Vagina (tissue), 2 donors: ENCODE results near the gene FAM234B. TPM values are rescaled to one million over a fixed set of nuclear protein-coding genes. Genes with fewer than 3 reads are reported as not detected.

Experiments
- DNase-seq, 2 donors: peaks; one replicate each; pipeline ENCODE4 v3.0.0-alpha.2; 2017; ENCODE audit errors: extremely low spot score in 2 of 2
- H3K27ac ChIP-seq: fragments of 200-600 bp; sonication (generic); one replicate; pipeline ENCODE4 v1.5.1; 2019
- H3K27me3 ChIP-seq: fragments of 200-600 bp; sonication (generic); one replicate; pipeline ENCODE4 v1.5.1; 2019
- H3K36me3 ChIP-seq, 2 donors: fragments of 200-600 bp; sonication (generic); one replicate each; pipeline ENCODE4 v1.5.1; 2017 to 2019
- H3K4me1 ChIP-seq: fragments of 200-600 bp; sonication (generic); one replicate; pipeline ENCODE4 v1.5.1; 2019
- H3K4me3 ChIP-seq, 2 donors: fragments of 200-600 bp; sonication (generic); 1 replicate in 1 of 2; 2 replicates in 1 of 2; pipeline ENCODE4 v1.5.1; 2016 to 2019
- H3K9me3 ChIP-seq: fragments of 200-600 bp; sonication (generic); one replicate; pipeline ENCODE4 v1.5.1; 2019
- CTCF ChIP-seq, 3 experiments: fragments of 450-650 bp in 2 of 3; fragments of 200-600 bp in 1 of 3; sonication (generic) in 1 of 3; IDR thresholded peaks; one replicate each; pipeline ENCODE4 v1.5.1; 2017 to 2019; ENCODE audit warnings: antibody characterized with exemption in 3 of 3, mild to moderate bottlenecking in 2 of 3, moderate library complexity in 2 of 3
- POLR2A ChIP-seq, 2 donors: fragments of 450-650 bp; IDR thresholded peaks; one replicate each; pipeline ENCODE4 v1.6.1; 2017; ENCODE audit warnings: antibody characterized with exemption in 2 of 2, mild to moderate bottlenecking in 2 of 2, moderate library complexity in 2 of 2
- POLR2AphosphoS5 ChIP-seq, 2 donors: sonication (generic); formaldehyde crosslinking; IDR thresholded peaks; one replicate each; pipeline ENCODE4 v1.9.0; 2017; ENCODE audit warnings: antibody characterized with exemption in 2 of 2, mild to moderate bottlenecking in 2 of 2, low read depth in 1 of 2; ENCODE audit not compliant: insufficient read depth in 1 of 2
- intact Hi-C: fragments of 100-400 bp; cut with DNase I; formaldehyde crosslinking; loops from one replicate; pipeline ENCODE4 v1.15.1; 2023
- total RNA-seq: library from RNA; depleted of rRNA; stranded (reverse); fragments of >200 nt; gene quantifications from one replicate; pipeline ENCODE4 v1.2.3, GENCODE V29; 2016

FAM234B gene
- total RNA-seq, 1 donor from 2014 or later: 11.0 TPM

DNA sequence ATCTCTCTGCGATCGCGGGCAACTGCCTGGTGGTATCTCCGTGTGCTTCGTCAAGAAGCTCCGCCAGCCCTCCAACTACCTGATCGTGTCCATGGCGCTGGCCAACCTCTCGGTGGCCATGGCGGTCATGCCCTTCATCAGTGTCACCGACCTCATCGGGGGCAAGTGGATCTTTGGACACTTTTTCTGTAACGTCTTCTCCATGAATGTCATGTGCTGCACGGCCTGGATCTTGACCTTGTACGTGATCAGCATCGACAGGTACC lies 42.5 kb upstream of the FAM234B start:
- peaks cover 36% of the 10 kb centered on the region for H3K4me1 ChIP-seq
- peak overlapping the region; percentile 84 for H3K27ac ChIP-seq
- no peak for DNase-seq
- TF ChIP-seq POLR2A (IDR thresholded peaks at IDR 0.05): no peak
- no peak for TF ChIP-seq POLR2AphosphoS5 (IDR thresholded peaks at IDR 0.05; ENCODE audit: insufficient read depth in 1 of 2, low read depth in 1 of 2)
- TF ChIP-seq CTCF (IDR thresholded peaks at IDR 0.05): no peak
- H3K36me3 ChIP-seq: no peaks in the 10 kb centered on the region
- H3K27me3 ChIP-seq: no peaks in the 10 kb centered on the region
- peak overlapping the region; percentile 70 to 98 for H3K4me3 ChIP-seq
- no peaks in the 10 kb centered on the region for H3K9me3 ChIP-seq
- intact Hi-C loops: loop anchor here (5.0 kb wide), 1 partner anchor 96 kb away; no protein-coding TSS in a partner anchor

- no peak for DNase-seq
- H3K27ac ChIP-seq: no peak overlapping the region
- H3K36me3 ChIP-seq: no peaks in the 10 kb centered on the region
- H3K27me3 ChIP-seq: no peaks in the 10 kb centered on the region
- TF ChIP-seq POLR2AphosphoS5 (IDR thresholded peaks at IDR 0.05; ENCODE audit: insufficient read depth in 1 of 2, low read depth in 1 of 2): no peak
- no peak for TF ChIP-seq CTCF (IDR thresholded peaks at IDR 0.05)
- no peak for TF ChIP-seq POLR2A (IDR thresholded peaks at IDR 0.05)
- no peaks in the 10 kb centered on the region for H3K9me3 ChIP-seq
- H3K4me3 ChIP-seq: no peak overlapping the region
- intact Hi-C loops: loop anchor here (5.0 kb wide), 1 partner anchor 95 kb away; no protein-coding TSS in a partner anchor
- H3K4me1 ChIP-seq: peaks cover 28% of the 10 kb centered on the region
Measured at GRCh38 chr12:13002301-13003097, 41.7 kb upstream of the FAM234B start.

DNA sequence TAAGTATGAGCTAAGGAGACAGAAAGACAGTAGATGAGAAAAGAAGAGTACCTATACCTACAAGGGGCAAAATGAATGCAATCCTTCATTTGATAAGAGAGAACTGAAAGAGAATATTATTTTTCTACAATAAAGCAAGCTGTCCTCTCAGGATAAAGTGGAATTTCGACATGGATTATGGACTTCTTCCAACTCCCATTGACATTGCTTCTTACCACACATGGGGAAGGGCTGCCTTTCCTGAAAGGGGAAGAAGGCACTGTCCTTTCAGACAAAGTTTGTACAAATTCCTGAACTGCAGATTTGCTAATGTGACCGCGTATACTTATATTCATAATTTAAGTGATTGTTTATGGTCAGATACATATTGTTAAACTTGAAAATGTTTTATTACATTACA lies 39.8 kb upstream of the FAM234B start:
- Histone ChIP-seq H3K9me3 (no peaks in the 10 kb centered on the region), H3K4me1 (peaks cover 10% of the 10 kb centered on the region), H3K27me3 (no peaks in the 10 kb centered on the region), H3K27ac (no peak overlapping the region), H3K4me3 (no peak overlapping the region), H3K36me3 (no peaks in the 10 kb centered on the region)
- DNase-seq: no peak
- intact Hi-C loops: loop anchor here (5.0 kb wide), 1 partner anchor 93 kb away; no protein-coding TSS in a partner anchor
- TF ChIP-seq POLR2AphosphoS5 (IDR thresholded peaks at IDR 0.05; ENCODE audit: insufficient read depth in 1 of 2, low read depth in 1 of 2) (no peak), POLR2A (IDR thresholded peaks at IDR 0.05) (no peak), CTCF (IDR thresholded peaks at IDR 0.05) (no peak)

DNA sequence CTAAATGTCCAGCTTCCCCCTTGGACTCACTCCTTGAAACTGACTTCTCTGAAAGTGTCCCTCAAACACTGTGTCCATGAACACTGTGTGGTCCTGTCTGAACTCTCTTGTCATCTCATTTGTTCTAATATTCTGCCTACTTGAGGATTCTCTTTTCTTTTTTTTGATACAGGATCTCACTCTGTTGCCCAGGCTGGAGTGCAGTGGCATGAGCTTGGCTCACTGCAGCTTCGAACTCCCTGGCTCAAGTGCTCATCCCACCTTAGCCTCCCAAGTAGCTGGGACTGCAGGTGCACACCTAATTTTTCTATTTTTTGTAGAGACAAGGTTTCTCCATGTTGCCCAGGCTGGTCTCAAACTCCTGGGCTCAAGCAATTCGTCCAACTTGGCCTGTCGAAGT lies 39.2 kb upstream of the FAM234B start:
- Histone ChIP-seq H3K36me3 (no peaks in the 10 kb centered on the region), H3K9me3 (no peaks in the 10 kb centered on the region), H3K27me3 (no peaks in the 10 kb centered on the region), H3K4me3 (no peak overlapping the region), H3K4me1 (peaks cover 6% of the 10 kb centered on the region), H3K27ac (no peak overlapping the region)
- no peak for TF ChIP-seq POLR2A (IDR thresholded peaks at IDR 0.05)
- no peak for TF ChIP-seq POLR2AphosphoS5 (IDR thresholded peaks at IDR 0.05; ENCODE audit: insufficient read depth in 1 of 2, low read depth in 1 of 2)
- TF ChIP-seq CTCF (IDR thresholded peaks at IDR 0.05): no peak
- intact Hi-C loops: loop anchor here (5.0 kb wide), 1 partner anchor 92 kb away; no protein-coding TSS in a partner anchor
- DNase-seq: no peak

DNA sequence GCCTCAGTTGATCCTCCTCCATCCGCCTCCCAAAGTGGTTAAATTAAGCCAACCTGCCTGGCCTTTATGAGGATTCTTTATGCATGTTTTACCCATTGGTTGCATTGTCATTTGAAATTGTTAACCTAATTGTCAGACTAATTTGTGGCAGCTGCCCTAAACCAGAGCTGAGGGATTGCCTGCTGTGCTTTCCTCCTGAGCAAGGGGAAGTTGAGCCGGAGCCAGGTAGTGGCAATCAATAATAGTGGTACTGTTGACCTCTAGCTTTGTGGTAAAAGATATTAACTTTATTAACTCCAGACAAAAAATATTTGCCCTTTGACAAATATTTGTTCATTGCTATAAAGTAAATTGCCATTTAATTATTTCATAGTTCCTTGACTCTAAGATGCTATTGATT lies 38.5 kb upstream of the FAM234B start:
- no peak for DNase-seq
- Histone ChIP-seq H3K27me3 (no peaks in the 10 kb centered on the region), H3K4me3 (no peak overlapping the region), H3K9me3 (no peaks in the 10 kb centered on the region), H3K4me1 (peaks cover 6% of the 10 kb centered on the region), H3K36me3 (no peaks in the 10 kb centered on the region), H3K27ac (no peak overlapping the region)
- intact Hi-C loops: no loop called here
- TF ChIP-seq POLR2A (IDR thresholded peaks at IDR 0.05): no peak
- no peak for TF ChIP-seq CTCF (IDR thresholded peaks at IDR 0.05)
- TF ChIP-seq POLR2AphosphoS5 (IDR thresholded peaks at IDR 0.05; ENCODE audit: insufficient read depth in 1 of 2, low read depth in 1 of 2): no peak
